A172 (cell line): ENCODE measurements around the gene EZR. TPM values are rescaled to one million over a fixed set of nuclear protein-coding genes. Genes with fewer than 3 reads are reported as not detected.
"Not testable (repeated sequence)": the region's sequence is repeated elsewhere in the genome, so short reads cannot be mapped to it uniquely, and the experiment has no call there.

Source experiments
- DNase-seq: peaks from one replicate; pipeline ENCODE4 v3.0.0-alpha.2; 2015; ENCODE audit warnings: low spot score
- total RNA-seq: library from RNA; depleted of rRNA; stranded (reverse); fragments of >200 nt; shearing (Covaris generic); gene quantifications from 2 replicates; pipeline ENCODE4 v1.2.3, GENCODE V29; 2014

Gene EZR
- total RNA-seq, 1 experiment from 2014 or later: 446 TPM

DNA sequence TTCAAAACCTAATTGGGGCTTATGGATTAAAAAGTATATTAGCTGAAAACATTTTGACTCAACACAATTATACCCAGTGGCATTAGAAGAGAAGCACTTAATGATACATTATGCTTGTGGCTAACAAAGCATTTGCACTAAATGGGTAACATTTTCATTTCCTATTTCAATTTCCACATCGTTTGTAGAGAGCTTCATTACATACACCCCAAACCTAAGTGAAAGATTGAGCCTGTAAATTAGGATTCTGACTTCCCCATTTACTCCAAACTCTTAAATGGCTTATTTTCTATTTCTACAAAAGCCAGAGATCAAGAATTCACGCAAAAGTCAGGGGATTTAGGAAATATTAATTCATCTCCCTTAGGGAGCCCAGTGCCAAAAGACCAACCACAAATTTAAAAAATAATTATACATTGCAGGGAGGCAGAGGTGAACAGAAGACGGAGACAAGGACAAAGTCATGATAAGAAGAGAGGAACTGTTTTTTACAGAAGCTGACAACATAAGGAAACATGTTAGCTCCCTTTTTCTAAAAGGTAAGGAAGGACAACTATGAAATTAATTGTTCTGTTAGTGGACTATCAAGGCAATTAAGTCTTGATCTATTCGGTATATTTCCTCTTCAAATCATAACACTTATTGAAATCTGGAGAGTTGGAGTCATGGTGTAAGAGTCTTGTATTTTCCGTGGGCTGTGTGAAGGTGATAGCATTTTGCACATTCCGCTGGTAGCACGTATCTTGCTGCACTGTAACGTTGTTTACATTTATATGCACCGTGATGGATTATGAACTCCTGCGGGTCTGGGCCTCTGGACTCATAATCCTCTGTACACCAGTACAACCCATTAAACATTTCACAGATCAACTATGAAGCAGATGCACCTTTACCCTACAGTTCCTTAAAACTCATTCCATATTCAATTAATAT lies 24.8 kb upstream of the EZR start:
- no peak for DNase-seq

DNA sequence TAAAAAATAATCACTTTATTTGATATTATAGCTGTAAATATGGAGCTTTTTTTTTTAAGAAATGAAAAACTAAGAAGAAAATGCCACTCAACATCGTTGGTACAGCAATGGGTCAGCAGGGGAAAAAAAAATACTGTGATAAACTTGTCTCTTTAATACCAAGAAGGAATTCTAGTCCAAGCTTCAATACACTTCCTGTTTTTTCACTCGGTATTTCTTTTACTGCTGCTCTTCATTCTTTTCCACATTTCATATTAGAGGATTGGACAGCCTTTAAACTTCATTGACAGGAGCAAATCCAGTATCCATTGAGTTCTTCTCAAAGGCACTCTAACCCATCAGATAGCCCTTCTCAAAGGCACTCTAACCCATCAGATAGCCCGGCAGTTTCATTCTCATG lies 22.2 kb upstream of the EZR start:
- DNase-seq: no peak

DNA sequence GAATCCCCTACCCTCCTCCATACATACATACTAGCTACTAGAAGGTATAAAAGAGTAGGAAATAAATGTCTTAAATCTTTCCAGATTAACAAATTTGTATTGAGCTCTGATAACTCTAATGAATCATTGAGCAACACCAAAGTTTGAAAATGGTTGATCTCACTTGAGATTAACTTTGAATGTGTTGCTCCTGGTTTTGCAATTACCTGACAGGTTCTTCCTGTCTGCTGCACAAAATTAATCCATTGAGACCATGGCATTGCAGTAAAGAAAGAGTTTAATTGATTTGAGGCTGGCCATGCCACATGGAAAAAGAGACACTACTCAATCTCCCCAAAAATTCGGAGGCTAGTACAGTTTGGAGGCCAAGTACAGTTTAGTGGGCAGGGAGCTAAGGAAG lies 21.3 kb upstream of the EZR start:
- no peak for DNase-seq

DNA sequence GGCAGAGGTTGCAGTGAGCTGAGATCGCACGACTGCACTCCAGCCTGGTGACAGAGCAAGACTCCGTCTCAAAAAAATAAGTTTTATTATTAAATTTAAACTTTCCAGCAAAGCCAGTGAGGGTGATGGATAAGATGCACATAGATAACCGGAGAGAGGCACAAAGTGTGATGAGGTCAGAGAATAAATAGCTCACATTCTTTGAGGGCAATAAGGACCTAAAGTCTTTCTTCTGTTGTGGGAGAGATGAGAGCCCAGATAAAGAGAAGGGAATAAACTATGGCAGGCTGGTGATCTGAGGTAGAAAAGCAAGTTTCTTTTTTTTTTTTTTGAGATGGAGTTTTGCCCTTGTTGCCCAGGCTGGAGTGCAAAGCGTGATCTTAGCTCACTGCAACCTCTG lies 20.6 kb upstream of the EZR start:
- DNase-seq: no peak

DNA sequence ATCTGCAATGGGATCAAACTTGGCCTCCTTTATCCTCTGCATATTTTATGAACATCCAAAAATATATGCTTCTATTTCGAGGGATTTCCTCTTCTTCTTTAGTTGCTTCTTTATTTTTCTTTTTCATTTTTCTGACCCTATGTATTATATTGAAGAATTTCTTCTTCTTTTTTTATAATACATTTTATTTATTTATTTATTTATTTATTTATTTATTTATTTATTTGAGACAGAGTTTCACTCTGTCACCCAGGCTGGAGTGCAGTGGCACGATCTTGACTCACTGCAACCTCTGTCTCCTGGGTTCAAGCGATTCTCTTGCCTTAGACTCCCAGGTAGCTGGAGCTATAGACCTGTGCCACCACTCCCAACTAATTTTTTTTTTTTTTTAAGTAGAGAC lies 19.6 kb upstream of the EZR start:
- not testable (repeated sequence) for DNase-seq

DNA sequence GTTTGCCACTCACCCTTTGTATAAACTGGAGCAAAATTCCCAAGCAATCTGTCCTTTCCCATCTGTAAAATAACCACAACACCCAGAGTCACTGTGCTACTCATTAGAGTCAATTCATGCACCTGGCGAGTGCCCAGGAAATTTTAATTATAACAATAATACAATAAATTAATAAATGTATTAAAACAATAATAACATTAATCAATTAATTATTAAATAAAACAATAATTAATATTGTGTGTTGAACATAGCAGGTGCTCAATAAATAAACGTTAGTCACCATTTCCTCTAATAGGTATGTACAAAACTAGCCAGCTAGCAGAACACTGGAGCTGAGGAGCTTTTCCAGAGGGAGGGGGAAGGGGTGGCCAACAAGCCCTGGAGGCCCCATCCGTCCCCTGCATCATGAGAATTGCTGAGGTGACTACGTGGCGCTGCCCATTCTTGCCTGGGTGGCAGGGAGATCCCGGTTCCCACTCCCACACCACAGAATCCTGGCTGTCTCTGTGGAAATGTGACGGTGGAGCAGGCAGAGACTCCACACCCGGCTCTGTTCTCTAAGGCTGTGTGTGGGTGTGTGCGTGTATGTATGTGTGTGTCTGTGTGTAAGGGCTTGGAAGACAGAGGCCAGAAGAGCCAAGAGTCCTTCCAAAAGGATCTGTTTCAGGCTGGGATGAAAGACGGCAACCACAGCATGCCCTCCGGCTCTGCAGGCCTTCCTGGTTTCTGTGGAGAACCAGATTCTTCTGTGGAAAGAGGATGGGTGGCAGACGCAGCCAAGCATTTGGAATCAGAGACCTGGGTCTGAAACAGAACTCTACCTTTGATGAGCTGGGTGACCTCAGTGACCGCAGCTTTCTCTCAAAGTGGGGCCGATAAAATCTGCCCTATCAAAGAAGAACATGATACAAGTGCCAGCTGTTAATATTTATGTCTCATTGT lies 18.8 kb upstream of the EZR start:
- no peak for DNase-seq

DNA sequence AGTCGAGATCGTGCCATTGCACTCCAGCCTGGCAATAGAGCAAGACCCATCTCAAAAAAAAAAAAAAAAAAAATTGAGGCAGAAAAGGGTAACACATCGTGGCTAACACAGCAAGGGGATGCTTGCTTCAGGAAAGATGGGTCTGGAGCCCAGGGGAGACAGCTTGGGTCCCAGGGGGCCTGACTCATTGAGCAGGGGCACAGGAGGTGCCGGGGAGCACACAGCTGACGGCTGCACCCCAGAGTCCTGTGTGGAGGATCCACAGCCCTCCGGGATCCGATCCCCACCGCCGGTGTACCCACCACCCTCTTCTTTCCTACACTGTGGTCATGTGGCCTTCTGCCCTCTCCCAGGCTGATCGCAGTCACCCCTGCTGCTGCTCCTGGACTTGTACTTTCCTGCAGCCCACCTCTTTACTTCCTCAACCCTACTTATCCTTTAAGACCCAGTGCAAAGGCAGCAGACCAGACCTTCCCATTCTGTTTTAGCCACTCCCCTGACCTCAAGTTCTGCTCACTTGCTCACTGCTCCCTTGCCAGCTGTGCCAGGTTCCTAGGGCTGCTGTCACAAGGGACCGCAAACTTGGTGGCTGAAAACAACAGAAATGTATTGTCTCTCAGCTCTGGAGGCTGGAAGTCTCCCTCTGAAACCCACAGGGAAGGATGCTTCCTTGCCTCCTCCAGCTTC lies 17.6 kb upstream of the EZR start:
- no peak for DNase-seq

DNA sequence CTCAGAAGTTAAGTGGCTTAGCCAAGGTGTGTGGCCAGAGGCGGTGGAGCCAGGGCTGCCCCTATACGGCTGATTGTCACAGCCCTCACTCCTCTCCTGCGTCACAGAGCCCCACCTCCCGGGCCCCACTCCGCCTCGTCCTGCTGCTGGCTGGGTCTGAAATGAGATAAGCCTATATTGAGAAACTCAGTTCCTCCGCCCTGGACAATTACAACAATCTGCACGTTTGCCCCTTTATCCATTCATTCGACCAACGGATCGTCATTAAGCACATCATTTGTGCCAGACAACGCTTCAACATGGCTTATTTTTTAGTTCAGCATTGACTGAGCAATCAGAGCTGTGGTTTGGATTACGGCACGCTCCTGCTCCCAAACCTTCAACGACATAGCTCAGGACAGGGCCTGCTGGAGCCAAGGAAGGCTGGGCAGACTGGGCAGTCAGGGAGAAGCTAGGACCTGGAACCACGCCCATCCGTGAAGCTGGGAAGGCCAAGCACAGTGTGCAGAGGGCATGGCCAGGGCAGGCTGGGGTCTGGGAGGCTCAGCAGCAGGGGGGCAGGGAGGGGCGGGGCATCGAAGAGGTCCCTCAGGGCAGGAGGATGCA lies 16.6 kb upstream of the EZR start:
- DNase-seq: no peak

DNA sequence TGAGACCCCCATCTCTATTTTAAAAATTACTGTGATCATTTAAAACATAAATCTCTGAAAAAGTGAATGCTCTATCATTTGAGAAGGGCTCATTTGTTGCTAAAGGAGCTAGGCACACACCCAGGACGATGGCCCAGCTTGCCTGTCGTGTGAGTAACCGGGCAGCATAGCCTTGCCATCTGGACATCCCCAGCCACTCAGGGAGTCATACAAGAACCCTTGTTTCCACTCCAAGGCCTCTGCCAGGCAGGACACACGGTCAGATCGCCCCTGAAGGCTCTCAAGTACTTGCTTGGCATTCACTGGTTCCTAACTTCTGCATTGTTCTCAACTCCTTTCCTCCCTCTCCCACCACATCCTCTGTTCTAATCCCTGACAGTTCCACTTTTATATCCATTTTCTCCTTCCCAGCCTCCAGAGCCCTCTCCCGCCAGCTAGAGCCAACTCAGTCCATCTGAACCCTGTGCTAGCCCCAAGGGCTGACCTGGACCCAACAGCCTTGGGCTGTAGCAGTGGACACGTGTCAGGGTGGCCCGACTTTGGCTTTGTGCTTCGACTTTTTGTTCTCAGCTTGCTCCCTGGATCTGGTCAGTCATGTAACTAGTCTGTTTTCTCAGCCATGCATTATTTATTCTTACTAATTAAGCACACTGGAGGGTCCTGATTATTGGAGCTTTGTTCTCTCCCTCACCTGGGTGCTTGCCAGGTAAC lies 15.7 kb upstream of the EZR start:
- DNase-seq: no peak

DNA sequence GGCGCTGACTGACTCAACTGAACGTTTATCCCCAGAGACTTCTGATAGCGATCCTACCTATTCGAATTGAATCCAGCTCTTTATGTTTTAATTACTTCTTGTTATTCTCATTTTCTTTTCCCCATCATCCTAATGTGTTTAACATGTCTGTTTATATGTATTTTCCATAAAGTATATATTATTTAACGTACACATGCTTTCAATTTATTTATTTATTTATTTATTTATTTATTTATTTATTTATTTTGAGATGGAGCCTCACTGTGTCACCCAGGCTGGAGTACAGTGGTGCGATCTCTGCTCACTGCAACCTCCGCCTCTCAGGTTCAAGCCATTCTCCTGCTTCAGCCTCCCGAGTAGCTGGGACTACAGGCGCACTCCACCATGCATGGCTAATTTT lies 13.6 kb upstream of the EZR start:
- DNase-seq: not testable (repeated sequence)

DNA sequence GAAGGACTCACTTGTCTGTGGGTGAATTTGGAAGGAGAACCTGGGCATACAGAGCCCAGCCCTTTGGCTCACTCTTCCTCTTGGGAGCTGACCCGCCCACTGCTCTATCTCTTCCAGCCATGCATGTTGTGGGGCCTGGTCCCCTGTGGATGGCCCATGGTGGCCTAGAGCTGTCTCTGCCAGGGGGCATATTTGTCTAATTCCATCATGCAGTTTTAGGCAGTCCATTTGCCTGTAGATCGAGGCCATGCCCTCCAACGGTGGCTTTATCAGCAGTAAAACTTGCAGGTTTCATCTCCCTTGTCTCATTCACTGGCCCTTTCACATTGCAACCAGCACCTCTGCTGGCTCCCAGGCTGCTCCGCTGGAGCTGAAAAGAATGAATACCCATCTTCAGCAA lies 12.9 kb upstream of the EZR start:
- no peak for DNase-seq

DNA sequence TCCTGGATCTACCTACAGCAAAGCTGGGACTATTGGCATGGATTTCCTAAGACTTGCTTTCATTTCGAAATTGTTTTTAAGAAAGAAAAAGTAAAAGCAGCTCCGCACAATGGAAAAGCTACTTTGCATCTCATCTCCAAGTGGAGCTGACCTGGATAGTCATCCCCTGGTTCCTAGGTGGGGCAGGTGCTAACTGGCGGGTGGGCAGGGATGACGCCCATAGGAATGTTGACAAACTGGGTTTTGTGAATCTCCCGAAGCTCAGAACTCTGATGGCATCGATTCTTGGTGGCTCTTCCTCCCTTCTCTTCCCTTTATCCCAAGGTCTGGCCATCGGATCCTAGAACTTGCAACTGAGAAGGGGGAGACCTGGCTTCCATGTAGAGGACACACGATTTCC lies 12.4 kb upstream of the EZR start:
- no peak for DNase-seq

DNA sequence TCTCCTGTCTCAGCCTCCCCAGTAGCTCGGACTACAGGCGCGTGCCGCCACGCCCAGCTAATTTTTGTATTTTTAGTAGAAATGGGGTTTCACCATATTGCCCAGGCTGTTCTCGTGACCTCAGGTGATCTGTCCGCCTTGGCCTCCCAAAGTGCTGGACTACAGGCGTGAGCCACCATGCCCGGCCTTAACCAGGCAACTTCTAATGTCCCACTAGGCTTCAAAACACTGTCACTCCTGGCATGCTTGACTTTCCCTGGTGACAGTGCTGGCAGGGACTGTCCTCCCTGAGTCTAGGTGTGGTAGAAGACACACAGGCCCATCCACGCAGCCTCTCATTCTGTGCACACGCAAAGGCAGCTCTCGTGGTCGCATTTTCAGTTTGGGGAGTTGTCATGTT lies 11.6 kb upstream of the EZR start:
- DNase-seq: no peak

DNA sequence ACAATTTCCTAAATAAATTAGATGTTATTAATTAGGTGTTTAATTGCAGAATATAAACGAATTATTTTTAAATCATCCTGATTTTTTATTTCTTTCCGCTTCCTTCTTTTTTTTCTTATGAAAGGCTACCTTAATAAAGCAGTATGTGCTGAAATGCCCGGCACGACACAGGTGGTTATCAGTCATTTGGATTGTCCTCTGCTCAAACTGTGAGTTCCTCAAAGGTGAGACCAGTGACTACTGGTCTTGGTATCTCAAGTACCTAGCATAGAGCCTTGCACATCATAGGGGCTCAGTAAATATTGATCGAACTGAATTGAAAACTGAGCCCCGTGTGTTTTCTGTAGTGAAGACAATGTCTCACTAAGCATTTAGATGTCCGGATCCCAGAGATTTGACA lies 9.6 kb upstream of the EZR start:
- DNase-seq: no peak

DNA sequence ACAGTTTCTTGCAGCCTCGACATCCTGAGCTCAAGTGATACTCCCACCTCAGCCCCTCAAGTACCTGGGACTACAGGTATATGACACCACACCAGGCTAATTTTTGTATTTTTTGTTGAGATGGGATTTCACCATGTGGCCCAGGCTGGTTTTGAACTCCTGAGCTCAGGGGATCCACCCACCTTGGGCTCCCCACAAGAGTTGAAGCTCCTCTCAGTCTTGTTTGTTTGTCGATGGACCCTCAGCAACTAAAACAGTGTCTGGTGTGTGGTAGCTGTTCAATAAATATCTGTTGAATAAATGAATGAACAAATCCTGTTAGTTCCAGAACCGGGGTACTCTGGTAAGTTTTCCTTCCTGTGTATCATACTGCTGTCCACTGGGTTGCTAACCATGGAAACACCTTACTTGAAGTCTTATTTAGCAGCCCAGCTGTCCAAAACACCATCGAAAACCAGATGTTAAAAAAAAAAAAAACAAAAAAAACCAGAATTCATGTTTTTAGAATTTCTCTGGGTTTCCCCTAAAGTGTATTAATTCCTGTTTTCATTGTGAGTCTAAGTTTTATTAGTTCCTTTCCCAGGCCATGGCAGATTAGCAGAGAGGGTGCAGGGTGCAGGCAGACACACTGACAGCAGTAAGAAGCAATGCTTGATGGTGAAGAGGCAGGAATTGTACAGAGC lies 7.8 kb upstream of the EZR start:
- DNase-seq: no peak

DNA sequence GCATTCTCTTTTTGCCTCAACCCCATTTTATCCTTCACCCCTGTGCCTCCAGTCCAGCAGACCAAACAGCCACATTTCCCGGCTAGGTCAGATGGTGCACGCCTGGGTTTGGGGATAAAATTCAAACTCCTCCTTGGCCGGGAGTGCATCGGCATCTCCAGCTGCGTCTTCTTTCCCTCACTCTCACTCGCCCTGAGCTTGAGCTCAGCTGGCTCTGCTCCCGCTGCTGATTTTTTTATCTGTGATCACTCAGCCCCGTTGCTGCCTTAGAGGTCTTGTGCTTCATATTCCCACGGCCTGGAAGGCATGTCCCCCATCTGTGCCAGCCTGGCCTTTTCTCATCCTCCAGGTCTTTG lies 6.8 kb upstream of the EZR start:
- no peak for DNase-seq

DNA sequence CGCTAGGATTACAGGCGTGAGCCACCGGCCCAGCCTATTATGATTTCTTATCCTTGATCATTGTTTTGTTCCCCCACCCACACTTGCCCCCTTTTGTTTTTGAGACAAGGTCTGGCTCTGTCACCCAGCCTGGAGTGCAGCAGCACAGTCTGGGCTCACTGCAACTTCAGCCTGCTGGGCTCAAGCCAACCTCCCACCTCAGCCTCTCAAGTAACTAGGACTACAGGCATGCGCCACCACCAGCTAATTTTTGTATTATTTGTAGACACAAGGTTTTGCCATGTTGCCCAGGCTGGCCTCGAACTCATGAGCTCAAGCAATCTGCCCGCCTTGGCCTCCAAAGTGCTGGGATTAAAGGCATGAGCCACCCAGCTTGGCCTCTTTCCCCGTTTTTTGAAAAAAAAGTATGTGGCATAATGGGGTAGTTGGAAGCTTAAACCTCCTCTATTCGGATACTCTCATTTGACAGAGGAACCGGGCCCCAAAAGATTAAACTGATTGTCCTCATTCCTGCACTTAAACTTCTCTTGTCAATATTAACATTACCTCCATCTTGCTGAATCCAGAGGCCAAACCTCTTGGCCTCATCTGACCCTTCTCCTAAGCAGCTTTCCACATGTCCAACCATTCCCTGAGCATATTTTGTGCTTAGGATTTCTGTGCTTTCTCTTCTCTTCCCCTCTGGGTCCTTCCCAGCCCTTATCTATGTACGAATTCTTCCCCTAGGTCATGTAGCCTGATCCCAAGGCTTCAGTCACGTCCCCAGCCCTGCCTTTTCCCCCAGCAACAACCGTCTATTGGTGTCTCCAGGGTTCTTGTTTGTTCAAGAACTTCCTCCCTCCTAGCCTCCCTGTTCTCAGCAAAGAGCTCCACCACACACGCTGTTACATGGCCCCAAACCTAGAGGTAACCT lies 6.1 kb upstream of the EZR start:
- DNase-seq: no peak

DNA sequence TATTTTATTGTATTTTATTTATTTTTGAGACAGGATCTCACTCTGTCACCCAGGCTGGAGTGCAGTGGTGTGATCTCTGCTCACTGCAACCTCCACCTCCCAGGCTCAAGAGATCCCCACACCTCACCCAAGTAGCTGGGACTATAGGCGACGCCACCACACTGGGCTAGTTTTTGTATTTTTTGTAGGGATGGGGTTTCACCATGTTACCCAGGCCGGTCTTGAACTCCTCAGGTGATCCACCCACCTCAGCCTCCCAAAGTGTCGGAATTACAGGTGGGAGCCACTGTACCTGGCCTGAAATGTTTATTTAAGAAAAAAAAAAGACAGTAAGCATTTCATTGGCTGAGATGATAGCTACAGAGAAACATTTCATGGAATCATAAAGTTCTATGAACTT lies 4.4 kb upstream of the EZR start:
- DNase-seq: not testable (repeated sequence)

DNA sequence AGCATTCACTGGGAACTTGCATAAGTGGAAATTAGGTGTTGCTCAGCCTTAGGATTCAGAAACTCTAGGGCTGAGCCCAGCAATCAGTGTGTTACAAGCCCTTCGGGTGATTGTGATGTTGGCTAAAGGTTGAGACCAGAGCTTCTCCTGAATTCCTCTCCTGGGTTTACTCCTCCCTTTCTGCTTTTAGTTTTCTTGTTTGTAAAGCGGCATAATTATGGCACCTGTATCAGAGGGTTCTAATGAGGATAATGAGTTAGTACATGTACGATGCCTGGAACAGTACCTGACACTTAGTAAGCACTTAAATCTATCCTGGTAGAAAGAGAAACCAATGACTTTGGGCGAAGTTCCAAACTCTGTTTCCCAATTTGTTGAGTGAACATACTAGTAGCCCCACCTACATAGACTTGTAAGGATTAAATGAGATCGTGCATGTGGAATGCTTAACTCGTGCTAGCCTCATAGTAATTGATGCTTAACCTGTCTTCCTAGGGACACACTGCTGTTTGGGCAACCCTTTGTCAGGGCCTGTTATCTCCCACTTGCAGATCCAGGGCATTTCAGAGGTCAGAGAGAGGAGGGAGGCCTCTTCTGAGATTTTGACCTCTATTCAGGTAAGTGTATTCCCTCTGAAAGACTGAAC lies 932 bp upstream of the EZR start:
- no peak for DNase-seq
